Ishikawa (cell line): ENCODE measurements around the gene KRTAP13-2.

ENCODE experiments used
- CEBPB ChIP-seq: IDR thresholded peaks from 2 replicates; pipeline ENCODE4 v1.6.1; 2012
- CREB1 ChIP-seq: IDR thresholded peaks from 2 replicates; pipeline ENCODE4 v1.6.1; 2012; ENCODE audit warnings: low read depth
- EGR1 ChIP-seq: IDR thresholded peaks from 2 replicates; pipeline ENCODE4 v1.6.1; 2012
- EP300 ChIP-seq: IDR thresholded peaks from 2 replicates; pipeline ENCODE4 v1.6.1; 2012; ENCODE audit warnings: borderline replicate concordance
- FOXM1 ChIP-seq: IDR thresholded peaks from 2 replicates; pipeline ENCODE4 v1.6.1; 2012; ENCODE audit warnings: low read depth, borderline replicate concordance
- NFIC ChIP-seq: IDR thresholded peaks from 2 replicates; pipeline ENCODE4 v1.6.1; 2012
- RAD21 ChIP-seq: IDR thresholded peaks from 2 replicates; pipeline ENCODE4 v1.6.1; 2012; ENCODE audit warnings: low read depth
- TAF1 ChIP-seq: IDR thresholded peaks from 2 replicates; pipeline ENCODE4 v1.6.1; 2012; ENCODE audit warnings: low read depth, mild to moderate bottlenecking
- TCF12 ChIP-seq: IDR thresholded peaks from 2 replicates; pipeline ENCODE4 v1.6.1; 2012; ENCODE audit warnings: low read depth
- TEAD4 ChIP-seq: IDR thresholded peaks from 2 replicates; pipeline ENCODE4 v1.6.1; 2012
- YY1 ChIP-seq: IDR thresholded peaks from 2 replicates; pipeline ENCODE4 v1.6.1; 2012; ENCODE audit warnings: low read depth
- ZBTB7A ChIP-seq: IDR thresholded peaks from 2 replicates; pipeline ENCODE4 v1.6.1; 2012; ENCODE audit warnings: low read depth
- TF ChIP-seq, protein P1 (sequence below): IDR thresholded peaks from 2 replicates; pipeline ENCODE4 v1.6.1; 2012; ENCODE audit warnings: low read depth, mild to moderate bottlenecking
- TF ChIP-seq, protein P2 (sequence below): IDR thresholded peaks from 2 replicates; pipeline ENCODE4 v1.6.1; 2012
- TF ChIP-seq, protein P3 (sequence below): IDR thresholded peaks from 2 replicates; pipeline ENCODE4 v1.6.1; 2012

Gene KRTAP13-2

DNA sequence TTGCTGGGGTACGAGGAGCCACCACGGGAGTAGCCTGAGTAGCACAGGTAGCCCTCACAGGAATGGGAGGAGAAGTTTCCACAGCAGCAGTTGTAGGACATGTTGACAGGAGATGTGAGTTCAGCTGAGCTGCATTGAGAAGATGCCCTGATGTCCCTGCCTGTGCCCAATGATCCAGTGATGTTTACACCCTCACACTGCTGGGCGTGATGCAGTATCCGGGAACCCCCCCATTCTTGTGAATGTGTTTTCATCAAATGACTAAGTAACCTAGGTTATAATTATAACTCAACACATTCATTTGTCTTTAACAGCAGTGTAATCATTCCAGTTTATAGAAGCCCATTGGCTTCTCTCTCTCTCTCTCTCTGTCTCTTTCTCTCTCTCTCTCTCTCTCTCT is 23.6 kb downstream of the KRTAP13-2 start, which contains the start of gene KRTAP23-1:
TSS of gene KRTAP23-1 (minus strand) at position 101 of the 400 bp plus-strand sequence. CDS start at position 101, 0 bp downstream.
- TF ChIP-seq YY1: no peak
- no peak for TF ChIP-seq NFIC
- TF ChIP-seq TEAD4: no peak

DNA sequence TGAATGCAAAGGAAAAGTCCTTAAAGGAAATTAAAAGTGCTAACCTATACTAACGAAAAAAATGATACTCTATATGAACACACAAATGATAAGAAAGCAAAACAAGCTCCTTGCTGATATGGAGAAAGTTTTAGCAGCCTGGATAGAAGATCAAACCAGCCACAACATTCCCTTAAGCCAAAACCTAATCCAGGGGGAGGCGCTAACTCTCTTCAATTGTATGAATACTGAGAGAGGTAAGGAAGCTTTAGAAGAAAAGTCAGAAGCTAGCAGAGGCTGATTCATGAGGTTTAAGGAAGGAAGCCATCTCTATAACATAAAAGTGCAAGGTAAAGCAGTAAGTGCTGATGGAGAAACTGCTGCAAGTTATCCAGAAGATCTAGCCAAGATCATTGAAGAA is 27.1 kb downstream of the KRTAP13-2 start:
- TF ChIP-seq, protein P1, sequence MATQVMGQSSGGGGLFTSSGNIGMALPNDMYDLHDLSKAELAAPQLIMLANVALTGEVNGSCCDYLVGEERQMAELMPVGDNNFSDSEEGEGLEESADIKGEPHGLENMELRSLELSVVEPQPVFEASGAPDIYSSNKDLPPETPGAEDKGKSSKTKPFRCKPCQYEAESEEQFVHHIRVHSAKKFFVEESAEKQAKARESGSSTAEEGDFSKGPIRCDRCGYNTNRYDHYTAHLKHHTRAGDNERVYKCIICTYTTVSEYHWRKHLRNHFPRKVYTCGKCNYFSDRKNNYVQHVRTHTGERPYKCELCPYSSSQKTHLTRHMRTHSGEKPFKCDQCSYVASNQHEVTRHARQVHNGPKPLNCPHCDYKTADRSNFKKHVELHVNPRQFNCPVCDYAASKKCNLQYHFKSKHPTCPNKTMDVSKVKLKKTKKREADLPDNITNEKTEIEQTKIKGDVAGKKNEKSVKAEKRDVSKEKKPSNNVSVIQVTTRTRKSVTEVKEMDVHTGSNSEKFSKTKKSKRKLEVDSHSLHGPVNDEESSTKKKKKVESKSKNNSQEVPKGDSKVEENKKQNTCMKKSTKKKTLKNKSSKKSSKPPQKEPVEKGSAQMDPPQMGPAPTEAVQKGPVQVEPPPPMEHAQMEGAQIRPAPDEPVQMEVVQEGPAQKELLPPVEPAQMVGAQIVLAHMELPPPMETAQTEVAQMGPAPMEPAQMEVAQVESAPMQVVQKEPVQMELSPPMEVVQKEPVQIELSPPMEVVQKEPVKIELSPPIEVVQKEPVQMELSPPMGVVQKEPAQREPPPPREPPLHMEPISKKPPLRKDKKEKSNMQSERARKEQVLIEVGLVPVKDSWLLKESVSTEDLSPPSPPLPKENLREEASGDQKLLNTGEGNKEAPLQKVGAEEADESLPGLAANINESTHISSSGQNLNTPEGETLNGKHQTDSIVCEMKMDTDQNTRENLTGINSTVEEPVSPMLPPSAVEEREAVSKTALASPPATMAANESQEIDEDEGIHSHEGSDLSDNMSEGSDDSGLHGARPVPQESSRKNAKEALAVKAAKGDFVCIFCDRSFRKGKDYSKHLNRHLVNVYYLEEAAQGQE: no peak
- no peak for TF ChIP-seq FOXM1
- TF ChIP-seq, protein P2, sequence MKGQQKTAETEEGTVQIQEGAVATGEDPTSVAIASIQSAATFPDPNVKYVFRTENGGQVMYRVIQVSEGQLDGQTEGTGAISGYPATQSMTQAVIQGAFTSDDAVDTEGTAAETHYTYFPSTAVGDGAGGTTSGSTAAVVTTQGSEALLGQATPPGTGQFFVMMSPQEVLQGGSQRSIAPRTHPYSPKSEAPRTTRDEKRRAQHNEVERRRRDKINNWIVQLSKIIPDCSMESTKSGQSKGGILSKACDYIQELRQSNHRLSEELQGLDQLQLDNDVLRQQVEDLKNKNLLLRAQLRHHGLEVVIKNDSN: no peak
- no peak for TF ChIP-seq NFIC
- no peak for TF ChIP-seq ZBTB7A
- no peak for TF ChIP-seq EGR1
- TF ChIP-seq TAF1: no peak
- TF ChIP-seq EP300: no peak
- TF ChIP-seq TEAD4: no peak
- no peak for TF ChIP-seq CEBPB
- TF ChIP-seq, protein P3, sequence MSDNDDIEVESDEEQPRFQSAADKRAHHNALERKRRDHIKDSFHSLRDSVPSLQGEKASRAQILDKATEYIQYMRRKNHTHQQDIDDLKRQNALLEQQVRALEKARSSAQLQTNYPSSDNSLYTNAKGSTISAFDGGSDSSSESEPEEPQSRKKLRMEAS: no peak
- no peak for TF ChIP-seq CREB1
- TF ChIP-seq YY1: no peak
- no peak for TF ChIP-seq RAD21
- no peak for TF ChIP-seq TCF12

DNA sequence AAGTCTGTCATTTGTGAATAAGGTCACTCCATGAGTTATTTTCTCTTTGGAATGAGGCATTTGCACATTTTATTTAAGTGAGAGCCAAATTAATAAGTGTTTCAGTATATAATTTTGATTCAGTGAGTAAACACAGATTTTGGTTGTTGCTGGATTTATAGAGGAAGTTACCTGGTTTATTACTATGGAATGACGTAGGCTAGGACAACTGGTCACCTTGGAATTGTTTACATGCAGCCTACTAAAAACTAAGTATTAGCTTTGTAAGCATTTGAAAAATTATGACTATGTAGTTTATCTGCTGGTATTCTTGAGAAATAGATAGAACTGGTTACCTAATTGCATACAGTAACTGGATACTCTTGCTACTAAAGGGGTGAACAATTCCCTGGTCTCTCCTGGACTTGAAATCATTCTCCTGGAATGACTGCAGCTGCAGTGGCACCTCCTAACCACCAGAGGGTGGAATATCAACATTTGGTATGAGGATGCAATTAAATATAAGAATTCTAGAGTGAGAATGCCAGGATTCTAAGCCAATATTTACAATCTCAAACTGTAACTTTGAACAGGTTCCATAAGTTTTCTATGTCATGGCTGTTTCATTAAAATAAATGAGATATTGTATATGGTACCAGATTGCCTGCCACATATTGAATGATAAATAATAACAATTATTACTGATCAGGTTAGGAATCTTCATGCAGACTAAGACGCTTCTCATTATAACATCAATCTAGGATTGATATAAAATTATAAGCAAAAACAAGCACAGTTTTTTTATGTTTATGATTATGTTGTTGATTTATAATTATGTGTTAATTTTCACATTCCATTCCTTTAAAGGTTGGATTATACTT is 31.1 kb downstream of the KRTAP13-2 start:
- TF ChIP-seq RAD21 (peak; percentile 27; the same call in 1 of the 2 replicates), NFIC (no peak)
- TF ChIP-seq, protein P1: no peak

DNA sequence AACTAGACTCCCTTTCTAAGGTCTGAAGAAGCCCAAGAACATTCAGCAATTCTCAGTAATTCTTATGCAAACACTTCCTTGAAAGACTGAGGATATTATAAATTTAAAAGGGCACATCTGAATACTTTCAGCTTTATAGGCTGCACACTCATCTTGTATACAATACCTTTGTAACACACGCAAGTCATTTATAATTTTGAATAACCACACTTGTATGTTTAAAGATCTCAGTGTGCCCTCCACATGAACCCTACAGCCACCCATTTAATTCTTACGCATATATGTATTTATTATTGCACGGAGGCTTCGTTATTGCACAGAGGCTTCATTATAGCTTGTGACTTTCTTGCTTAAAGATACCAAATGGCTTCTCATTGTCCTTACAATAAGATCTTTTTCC is 33.4 kb downstream of the KRTAP13-2 start:
- TF ChIP-seq TAF1 (no peak), RAD21 (no peak), EGR1 (no peak), ZBTB7A (no peak), TEAD4 (no peak), EP300 (no peak), FOXM1 (no peak), YY1 (no peak), CEBPB (no peak), CREB1 (no peak)
- TF ChIP-seq, protein P1: no peak
- TF ChIP-seq, protein P3: no peak
- TF ChIP-seq, protein P2: no peak

DNA sequence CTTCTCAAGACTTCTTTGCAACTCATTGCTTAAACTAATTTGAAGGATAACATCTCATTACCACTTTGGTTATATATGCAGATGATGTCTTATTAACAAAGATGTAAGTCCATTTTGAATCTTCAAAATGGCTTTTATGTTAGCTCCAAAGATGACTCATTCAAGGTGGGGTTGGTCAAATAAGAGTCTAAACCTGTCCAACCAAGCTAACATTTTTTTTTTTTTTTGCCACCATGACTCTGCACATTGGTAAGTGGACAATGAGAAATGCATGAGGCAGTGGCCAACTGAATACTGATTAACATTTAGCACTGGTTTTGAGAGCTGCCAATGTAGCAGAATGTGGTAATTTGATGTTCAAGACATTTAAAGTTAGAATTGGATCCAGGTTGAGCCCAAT is 34.3 kb downstream of the KRTAP13-2 start:
- no peak for TF ChIP-seq TCF12
- TF ChIP-seq ZBTB7A: no peak
- TF ChIP-seq TEAD4: no peak
- TF ChIP-seq RAD21: no peak
- no peak for TF ChIP-seq EP300
- no peak for TF ChIP-seq YY1
- TF ChIP-seq, protein P2: no peak
- no peak for TF ChIP-seq FOXM1
- TF ChIP-seq EGR1: no peak
- TF ChIP-seq CEBPB: no peak
